HG02571 (cell line): Measurements from ENCODE around the gene FOXC1.

Experiments used
- ATAC-seq: cut with Tn5 transposase; IDR thresholded peaks from one replicate; pipeline ENCODE4 v1.9.1; 2021; ENCODE audit warnings: mild to moderate bottlenecking, moderate library complexity; ENCODE audit not compliant: unreplicated experiment

FOXC1 gene

DNA sequence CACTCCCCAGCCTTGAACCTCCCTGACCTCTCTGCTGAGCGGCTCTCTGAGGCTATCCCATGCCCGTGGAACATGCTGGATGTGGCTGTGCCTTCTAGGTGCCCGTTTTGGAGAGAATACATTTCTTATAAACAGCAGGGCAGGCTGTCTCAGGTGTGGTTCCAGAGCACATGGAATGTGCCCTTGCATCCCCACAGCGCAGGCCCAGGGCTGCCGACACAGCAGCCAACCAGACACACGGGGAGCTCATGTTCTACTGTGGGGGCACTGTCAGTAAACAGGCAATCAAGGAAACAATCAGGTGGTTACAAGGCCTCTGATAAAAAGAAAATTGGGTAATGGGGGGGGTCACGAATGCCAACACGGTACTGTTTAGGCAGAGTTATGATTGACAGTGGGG, 30.8 kb downstream of the FOXC1 start:
- ATAC-seq, result no peak

DNA sequence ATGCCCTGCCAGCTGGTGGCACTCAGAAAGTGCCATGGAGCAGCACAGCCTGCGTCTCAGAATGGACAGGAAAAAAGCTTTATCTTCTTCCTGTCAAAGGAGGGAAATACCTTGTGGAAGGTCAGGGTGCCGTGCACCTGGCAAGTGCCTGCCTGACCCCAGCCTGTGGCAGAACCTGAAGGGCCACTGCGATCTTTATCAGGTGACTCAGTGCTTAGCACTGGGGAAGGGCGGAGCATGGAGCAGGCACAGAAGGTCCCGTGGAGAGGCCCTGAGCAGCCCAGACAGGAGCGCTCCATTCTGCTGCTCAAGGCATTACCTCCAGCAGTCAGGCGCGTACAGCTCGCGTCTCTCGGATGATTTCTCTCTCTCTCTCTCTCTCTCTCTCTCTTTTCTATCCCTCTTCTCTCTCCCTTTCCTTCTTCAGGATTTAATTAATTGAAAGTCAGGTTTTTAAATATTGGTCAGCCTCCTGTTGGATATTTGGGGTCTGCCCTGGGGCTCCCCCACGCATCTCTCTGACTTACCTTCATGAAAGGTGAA, 31.7 kb downstream of the FOXC1 start:
- no peak for ATAC-seq

DNA sequence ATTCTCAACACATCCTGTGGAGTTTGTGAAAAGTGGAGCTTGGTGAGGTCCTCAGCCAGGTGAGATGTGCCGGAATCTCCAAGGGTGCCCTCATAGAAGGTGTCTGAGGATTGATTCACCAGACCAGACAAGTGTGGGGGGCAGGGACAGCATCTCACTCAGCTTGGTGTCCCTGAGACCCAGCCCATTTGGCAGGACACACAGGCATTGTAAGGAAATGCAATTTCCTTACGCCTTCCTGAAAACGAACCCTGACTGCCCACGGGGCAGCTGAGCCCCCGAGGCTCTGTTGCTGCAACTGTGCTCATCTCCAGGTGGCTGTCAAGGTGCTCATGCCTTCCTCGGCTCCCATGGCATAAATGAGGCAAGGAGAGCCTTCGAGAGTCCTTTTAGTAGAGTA, 33.4 kb downstream of the FOXC1 start:
- ATAC-seq, result no peak

DNA sequence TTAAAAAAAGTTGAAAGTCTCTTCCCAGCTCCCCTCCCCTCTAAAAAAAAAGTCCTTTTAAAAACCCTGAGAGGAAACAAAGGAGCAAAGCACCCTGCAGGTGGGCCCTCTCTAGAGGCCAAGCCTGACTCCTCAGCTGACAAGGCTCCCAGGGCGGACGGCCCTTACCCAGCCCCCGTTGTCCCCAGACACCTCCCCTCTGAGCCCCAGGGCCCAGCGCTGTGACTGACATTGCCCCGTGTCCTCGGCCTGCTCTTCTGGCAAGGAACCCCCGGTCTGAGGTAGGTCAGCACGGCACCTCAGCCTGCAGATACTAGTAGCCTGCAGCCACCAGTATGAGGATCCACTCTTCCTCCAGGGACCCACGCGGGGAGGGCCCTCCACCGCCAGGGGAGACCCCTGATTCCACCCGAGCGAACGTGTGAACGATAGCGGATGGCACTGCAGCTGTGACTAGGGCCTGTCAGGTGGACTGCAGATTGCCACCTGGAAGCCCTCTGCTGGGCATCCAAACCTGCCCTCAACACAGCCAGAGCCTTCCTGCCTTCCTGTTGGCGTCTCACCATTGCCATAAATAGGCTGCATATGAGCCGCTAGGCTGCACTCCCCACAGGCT, 34.2 kb downstream of the FOXC1 start:
- ATAC-seq, result no peak

DNA sequence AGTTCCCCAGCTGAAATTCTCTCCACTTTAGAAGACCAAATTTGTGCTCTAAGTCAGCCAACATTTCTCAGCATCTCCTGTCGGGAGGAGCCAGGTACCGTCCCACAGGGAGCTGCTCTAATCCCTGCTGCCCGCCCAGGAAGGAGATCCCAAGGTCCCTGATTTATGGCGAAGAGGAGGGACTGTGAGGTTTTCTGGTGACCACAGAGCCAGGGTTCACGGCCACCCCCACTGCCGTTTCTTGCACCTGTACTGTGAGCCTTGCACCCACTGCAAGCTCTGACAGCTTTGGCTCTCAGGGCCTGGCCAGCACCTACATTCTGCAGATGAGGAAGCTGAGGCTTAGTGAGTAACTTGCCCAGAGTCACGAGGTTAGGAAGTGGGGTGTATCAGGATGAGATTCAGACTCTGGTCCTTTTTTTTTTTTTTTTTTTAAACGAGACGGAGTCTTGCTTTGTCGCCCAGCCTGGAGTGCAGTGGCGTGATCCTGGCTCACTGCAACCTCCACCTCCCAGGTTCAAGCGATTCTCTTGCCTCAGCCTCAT, 34.9 kb downstream of the FOXC1 start:
- no peak for ATAC-seq

DNA sequence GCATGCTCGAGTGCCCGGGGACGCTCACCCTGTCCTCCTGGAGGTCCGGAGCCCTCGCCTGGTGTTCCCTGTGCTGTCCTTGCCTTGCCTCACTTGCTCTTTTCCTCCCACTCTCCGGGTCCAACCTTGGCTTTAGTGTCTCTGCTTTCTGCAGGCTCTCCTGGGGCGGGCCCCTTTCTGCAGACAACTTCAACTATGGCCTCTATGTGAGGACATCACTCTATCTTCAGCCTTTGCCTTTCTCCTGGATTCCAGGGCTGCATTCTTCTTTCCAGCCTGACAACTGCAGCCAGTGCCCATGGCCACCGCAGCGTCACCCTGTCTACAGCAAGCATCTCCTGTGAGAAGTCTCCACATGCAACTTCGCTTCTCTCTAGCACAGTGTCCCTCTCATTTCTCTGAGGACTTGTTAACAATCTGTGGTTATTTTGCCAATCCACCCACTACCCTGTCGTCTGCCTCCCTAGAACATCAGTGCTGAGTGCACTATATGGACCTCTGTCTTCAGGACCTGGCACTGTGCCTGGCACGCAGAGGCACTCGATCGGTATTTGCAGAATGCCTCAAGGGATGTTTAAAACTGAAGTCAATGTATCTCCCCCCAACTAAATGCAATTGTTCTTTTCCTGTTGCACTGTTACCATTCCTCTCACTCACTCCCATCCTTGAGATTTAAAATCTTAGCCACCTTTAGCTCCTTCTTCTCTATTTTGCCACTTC, 35.9 kb downstream of the FOXC1 start:
- no peak for ATAC-seq

DNA sequence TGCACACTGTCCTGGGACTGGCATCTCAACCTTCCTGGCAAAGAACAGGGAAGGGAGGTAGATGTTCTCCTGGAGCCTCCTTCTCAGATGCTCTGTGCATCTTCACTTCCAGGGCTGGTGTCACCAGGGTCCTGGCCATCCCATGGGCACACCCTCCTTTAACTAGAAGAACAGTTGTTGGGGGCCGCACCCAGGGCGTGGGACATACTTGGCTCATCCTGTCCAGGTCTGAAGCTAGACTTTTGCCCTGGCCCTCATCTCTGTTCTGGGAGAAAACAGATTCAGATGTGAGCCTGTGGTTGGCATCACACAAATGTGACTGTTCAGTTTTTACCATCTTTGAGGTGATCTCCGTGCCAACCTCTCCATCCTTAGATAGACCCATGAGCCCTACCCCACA, 41.6 kb downstream of the FOXC1 start:
- ATAC-seq, result no peak

DNA sequence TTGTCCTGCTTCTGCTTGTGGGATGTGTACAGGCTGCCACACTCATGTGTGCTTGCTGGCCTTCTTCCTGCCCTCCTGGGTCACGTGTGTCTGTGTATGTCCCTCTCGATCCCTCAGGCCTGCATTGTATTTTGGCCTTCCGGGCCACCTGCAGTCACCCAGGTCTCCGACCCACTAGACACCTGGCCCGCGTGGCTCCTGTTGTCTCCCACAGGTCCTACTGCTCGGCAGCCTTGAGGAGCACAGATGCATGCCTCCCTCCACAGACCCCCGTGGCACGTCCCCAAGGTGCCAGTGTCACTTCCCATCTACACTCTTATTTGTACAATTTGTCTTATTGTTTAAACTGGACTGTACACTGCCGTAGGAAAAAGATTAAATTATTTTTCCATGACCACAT, 43.1 kb downstream of the FOXC1 start:
- no peak for ATAC-seq

DNA sequence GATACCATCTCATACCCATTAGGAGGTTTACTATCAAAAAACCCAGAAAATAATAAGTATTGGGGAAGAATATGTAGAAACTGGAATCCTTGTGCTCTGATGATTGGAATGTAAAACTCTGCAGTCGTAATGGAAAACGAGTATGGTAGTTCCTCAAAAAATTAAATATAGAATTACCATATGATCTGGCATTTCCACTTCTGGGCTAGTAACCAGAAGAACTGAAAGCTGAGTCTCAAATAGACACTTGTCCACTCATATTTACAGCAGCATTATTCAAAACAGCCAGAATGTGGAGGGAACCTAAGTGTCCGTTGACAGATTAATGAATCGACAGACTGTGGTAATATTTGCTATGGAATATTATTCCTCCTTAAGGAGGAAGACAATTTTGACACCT, 44.3 kb downstream of the FOXC1 start:
- no peak for ATAC-seq

DNA sequence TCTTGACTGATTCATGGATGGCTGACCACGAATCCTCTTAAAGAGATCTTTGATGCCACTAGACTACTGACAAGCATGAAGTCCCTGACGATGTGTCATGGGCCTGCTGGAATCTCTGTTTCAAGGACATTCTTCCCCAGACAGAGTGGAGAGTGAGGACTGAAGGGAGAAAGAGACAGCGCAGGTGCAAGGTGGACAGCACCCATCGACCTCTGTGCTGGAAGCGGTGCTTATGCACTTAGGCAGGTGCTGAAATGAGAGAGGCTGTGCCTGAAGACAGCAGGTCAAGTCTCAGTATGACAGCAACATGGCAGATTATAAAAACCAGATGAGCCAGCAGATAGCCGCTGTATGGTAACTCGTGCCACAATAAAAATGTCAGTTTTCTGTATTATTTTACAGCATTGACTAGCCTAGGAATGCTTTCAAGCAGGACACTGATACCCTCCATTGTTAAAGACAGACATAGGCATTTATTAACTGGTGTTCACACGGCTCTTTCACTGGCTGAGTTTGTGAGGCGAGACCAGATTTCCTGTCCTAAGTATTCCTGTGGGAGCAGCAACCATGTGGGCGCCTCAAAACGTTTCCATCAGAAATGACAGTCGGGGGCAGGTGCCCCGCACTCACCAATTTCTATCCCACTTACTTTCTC, 47.5 kb downstream of the FOXC1 start:
- ATAC-seq, result no peak

DNA sequence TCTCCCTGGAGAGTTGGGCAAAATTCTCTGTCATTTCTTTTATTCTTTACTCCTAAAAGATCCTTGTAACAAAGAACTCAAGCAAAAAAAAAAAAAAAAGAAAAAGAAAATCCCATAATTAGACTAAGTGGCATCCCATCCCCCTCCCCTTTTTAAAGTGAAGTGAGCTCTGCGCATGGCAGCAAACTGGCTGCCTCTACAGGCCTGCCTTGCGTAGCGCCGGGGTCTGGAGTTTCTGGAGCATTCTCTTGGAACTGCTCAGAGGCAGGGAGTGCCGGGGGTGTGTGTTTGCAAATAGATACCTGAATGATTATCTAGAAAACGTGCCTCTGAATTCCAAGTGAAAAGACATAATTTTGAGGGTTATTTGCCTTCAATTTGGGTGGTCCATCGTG, 48.1 kb downstream of the FOXC1 start:
- no peak for ATAC-seq

DNA sequence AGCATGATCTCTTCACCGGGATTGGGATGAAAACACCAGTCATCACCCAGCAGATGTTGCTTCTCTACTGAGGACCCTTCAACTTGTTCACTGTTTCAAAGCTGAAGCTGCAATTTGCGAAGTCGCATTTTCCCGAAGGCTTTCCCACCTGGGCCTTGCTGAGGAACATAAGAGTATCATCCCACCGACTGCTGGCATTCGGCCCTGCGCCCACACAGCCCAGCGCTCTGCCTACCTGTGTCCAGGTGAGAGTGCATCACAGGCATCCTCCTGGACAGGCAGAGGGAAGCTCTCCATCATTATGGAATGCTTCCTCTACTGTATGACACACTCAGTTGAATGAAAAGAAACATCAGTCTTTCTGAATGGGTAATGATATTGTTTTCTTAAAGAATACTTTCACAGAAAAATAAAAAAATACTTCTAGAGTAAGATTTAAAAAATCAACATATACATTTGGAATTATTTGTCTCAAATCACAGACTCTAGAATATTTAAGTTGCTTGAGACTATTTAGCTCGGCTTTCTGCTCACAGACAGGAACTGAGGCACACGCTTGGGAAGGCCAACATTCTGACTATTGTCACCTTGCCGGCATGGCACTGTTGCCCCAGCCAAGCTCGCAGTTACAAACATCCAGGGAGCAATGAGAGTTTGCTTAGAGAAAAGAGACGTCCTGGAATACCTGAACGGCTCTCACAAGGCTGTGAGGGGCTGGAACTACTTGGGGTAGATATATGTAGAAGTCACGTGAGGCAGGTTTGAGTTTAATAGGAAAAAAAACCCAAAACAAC, 48.7 kb downstream of the FOXC1 start:
- ATAC-seq, result no peak

DNA sequence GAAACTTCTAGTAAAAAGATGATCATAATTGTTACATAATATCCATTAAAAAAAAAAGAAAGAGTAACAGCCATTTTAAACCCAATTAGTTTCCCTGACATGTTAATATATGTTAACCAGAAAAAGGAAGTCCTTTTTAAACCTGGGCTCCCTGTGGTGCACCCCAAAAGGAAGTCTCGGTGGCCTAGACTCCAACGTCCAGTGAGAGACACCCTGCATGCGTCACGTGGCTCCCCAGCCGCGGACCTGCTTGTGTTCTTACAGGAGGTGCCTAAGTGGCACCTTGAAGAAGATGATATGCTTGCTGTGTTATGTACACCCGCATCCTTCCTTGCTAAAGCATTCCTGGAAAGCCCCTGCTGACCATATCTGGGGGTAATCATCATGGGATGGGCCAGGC, 50.1 kb downstream of the FOXC1 start:
- ATAC-seq, result no peak

DNA sequence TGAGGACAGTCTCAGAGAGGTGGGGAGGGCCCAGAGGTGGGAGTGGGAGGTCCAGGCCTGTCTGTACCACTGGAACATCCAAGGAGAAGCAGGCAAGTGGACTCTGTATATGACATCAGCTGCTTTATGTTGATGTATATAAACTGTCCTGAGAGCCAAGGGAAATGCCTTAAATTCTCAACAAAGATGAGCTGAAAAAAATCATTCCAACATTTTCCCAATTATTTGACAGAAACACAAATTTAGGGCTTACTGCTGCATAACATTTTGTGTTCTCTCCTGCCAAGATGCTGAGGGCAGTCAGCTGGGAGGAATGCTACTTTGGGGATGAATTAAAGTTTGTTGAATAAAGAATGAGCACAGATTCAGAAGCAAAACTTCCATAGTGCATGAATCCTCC, 52.8 kb downstream of the FOXC1 start:
- ATAC-seq, result no peak
